Skeletal muscle tissue (tissue), 4 donors: ENCODE measurements around the gene CCDC190. TPM values are rescaled to one million over a fixed set of nuclear protein-coding genes. Genes with fewer than 3 reads are reported as not detected.
A peak's percentile ranks its signal among the peaks of the same experiment; 100 is the strongest.
"Not testable (repeated sequence)": the region's sequence is repeated elsewhere in the genome, so short reads cannot be mapped to it uniquely, and the experiment has no call there.

Experiments used
- H3K27ac ChIP-seq: one replicate; pipeline ENCODE4 v1.7.0; 2013; ENCODE audit warnings: mild to moderate bottlenecking, low read depth, low read length, inconsistent platforms
- H3K27me3 ChIP-seq, 3 donors: one replicate each; pipeline ENCODE4 v1.7.0; 2013; ENCODE audit warnings: low read length in 3 of 3; ENCODE audit not compliant: control insufficient read depth in 3 of 3, insufficient read depth in 3 of 3
- H3K36me3 ChIP-seq, 3 donors: one replicate each; pipeline ENCODE4 v1.7.0; 2013; ENCODE audit warnings: low read length in 3 of 3; ENCODE audit not compliant: control insufficient read depth in 3 of 3, insufficient read depth in 3 of 3
- H3K4me1 ChIP-seq, 3 donors: one replicate each; pipeline ENCODE4 v1.7.0; 2013; ENCODE audit warnings: low read length in 3 of 3, mild to moderate bottlenecking in 3 of 3; ENCODE audit not compliant: control insufficient read depth in 3 of 3, insufficient read depth in 3 of 3
- H3K4me3 ChIP-seq, 3 donors: one replicate each; pipeline ENCODE4 v1.7.0; 2013; ENCODE audit warnings: low read length in 3 of 3
- H3K9ac ChIP-seq, 3 donors: one replicate each; pipeline ENCODE4 v1.7.0; 2013; ENCODE audit warnings: low read length in 3 of 3, mild to moderate bottlenecking in 3 of 3, moderate library complexity in 2 of 3, low read depth in 1 of 3
- H3K9me3 ChIP-seq, 3 donors: one replicate each; pipeline ENCODE4 v1.7.0; 2013; ENCODE audit warnings: low read length in 3 of 3; ENCODE audit not compliant: control insufficient read depth in 3 of 3
- total RNA-seq: library from RNA; depleted of rRNA; stranded (reverse); fragments of >200 nt; gene quantifications from one replicate; pipeline ENCODE4 v1.2.3, GENCODE V29; 2014
- donor health status: Osteomylitis.

The CCDC190 gene
- total RNA-seq, 1 donor from 2014 or later, result 3.1 TPM

GRCh38 chr1:162880617-162881016 is 19.6 kb upstream of the CCDC190 start:
- H3K27me3 ChIP-seq, H3K36me3 ChIP-seq, H3K4me3 ChIP-seq, H3K27ac ChIP-seq, H3K9ac ChIP-seq, H3K9me3 ChIP-seq: not testable (repeated sequence)
- peaks cover 11 to 16% (median 12%) of the 10 kb centered on the region in 3 donors for H3K4me1 ChIP-seq

- Histone ChIP-seq H3K27ac (no peak overlapping the region), H3K36me3 (no peaks in the 10 kb centered on the region), H3K9ac (no peak overlapping the region), H3K4me1 (peaks cover 9 to 16% (median 12%) of the 10 kb centered on the region in 3 donors), H3K9me3 (no peaks in the 10 kb centered on the region), H3K27me3 (no peaks in the 10 kb centered on the region), H3K4me3 (no peak overlapping the region)
Measured at GRCh38 chr1:162878000-162878596, 17.1 kb upstream of the CCDC190 start.

GRCh38 chr1:162877412-162877811 is 16.4 kb upstream of the CCDC190 start:
- H3K9ac ChIP-seq, result no peak overlapping the region
- H3K9me3 ChIP-seq, result no peaks in the 10 kb centered on the region
- no peak overlapping the region for H3K27ac ChIP-seq
- no peaks in the 10 kb centered on the region for H3K27me3 ChIP-seq
- no peak overlapping the region for H3K4me3 ChIP-seq
- no peaks in the 10 kb centered on the region for H3K36me3 ChIP-seq
- peaks cover 8 to 12% (median 11%) of the 10 kb centered on the region in 3 donors for H3K4me1 ChIP-seq

- Histone ChIP-seq H3K9me3 (no peaks in the 10 kb centered on the region), H3K36me3 (no peaks in the 10 kb centered on the region), H3K27me3 (no peaks in the 10 kb centered on the region), H3K27ac (no peak overlapping the region), H3K9ac (no peak overlapping the region), H3K4me1 (peaks cover 2 to 5% (median 5%) of the 10 kb centered on the region in 3 donors), H3K4me3 (no peak overlapping the region)
Measured at GRCh38 chr1:162876751-162877150, 15.8 kb upstream of the CCDC190 start.

GRCh38 chr1:162873671-162874666 is 13.0 kb upstream of the CCDC190 start:
- Histone ChIP-seq H3K4me1 (no peaks in the 10 kb centered on the region), H3K27me3 (no peaks in the 10 kb centered on the region), H3K27ac (no peak overlapping the region), H3K9me3 (no peaks in the 10 kb centered on the region), H3K36me3 (no peaks in the 10 kb centered on the region), H3K9ac (no peak overlapping the region), H3K4me3 (no peak overlapping the region)

GRCh38 chr1:162872981-162873380 is 12.0 kb upstream of the CCDC190 start:
- Histone ChIP-seq H3K27ac (no peak overlapping the region), H3K4me3 (no peak overlapping the region), H3K27me3 (no peaks in the 10 kb centered on the region), H3K9ac (no peak overlapping the region), H3K4me1 (no peaks in the 10 kb centered on the region), H3K9me3 (no peaks in the 10 kb centered on the region), H3K36me3 (no peaks in the 10 kb centered on the region)

GRCh38 chr1:162871417-162871816 is 10.4 kb upstream of the CCDC190 start:
- not testable (repeated sequence) for H3K4me3 ChIP-seq, H3K9ac ChIP-seq, H3K4me1 ChIP-seq, H3K36me3 ChIP-seq, H3K27ac ChIP-seq, H3K9me3 ChIP-seq, H3K27me3 ChIP-seq

- no peak overlapping the region for H3K9ac ChIP-seq
- H3K4me3 ChIP-seq, result no peak overlapping the region
- no peaks in the 10 kb centered on the region for H3K4me1 ChIP-seq
- H3K27ac ChIP-seq, result no peak overlapping the region
- no peaks in the 10 kb centered on the region for H3K27me3 ChIP-seq
- no peaks in the 10 kb centered on the region for H3K36me3 ChIP-seq
- H3K9me3 ChIP-seq, result no peaks in the 10 kb centered on the region
Measured at GRCh38 chr1:162868972-162869371, 8.0 kb upstream of the CCDC190 start.

- Histone ChIP-seq H3K36me3 (no peaks in the 10 kb centered on the region), H3K9me3 (no peaks in the 10 kb centered on the region), H3K4me3 (no peak overlapping the region), H3K4me1 (peaks cover 0 to 16% (median 3%) of the 10 kb centered on the region in 3 donors), H3K9ac (no peak overlapping the region), H3K27ac (peak overlapping the region; percentile 13), H3K27me3 (no peaks in the 10 kb centered on the region)
Measured at GRCh38 chr1:162861625-162862024, 650 bp upstream of the CCDC190 start.

GRCh38 chr1:162859191-162859590 is 1.8 kb downstream of the CCDC190 start:
- Histone ChIP-seq H3K27ac (no peak overlapping the region), H3K4me3 (no peak overlapping the region), H3K36me3 (no peaks in the 10 kb centered on the region), H3K9ac (peak overlapping the region in 1 of 3 donors; percentile 51), H3K9me3 (no peaks in the 10 kb centered on the region), H3K4me1 (peaks cover 0 to 16% (median 3%) of the 10 kb centered on the region in 3 donors), H3K27me3 (no peaks in the 10 kb centered on the region)
